H54 (cell line): ENCODE measurements around the gene FZD10.

Source experiments
- DNase-seq: peaks from one replicate; pipeline ENCODE4 v3.0.0; 2011; ENCODE audit warnings: low spot score, mixed read lengths; ENCODE audit not compliant: insufficient read length
- FAIRE-seq: peaks from 3 replicates; lab custom pipeline; 2011; peaks lifted over from hg19 to GRCh38; lab: Jason Lieb, UNC
- POLR2A ChIP-seq: IDR thresholded peaks from 2 replicates; pipeline ENCODE4 v1.6.1; 2011; ENCODE audit warnings: low read depth, mild to moderate bottlenecking, low read length

FZD10 gene

GRCh38 chr12:130162267-130162666, at the start of gene FZD10:
TSS of gene FZD10 (plus strand) at chr12:130162464. CDS start at chr12:130162943, 479 bp downstream.
- no peak for TF ChIP-seq POLR2A
- FAIRE-seq: no peak

GRCh38 chr12:130114952-130115351, 47.3 kb upstream of the FZD10 start:
- FAIRE-seq: no peak
- no peak for TF ChIP-seq POLR2A
- DNase-seq: no peak

More at GRCh38 chr12:130162267-130162666, at the start of gene FZD10:
- DNase-seq: no peak

- FAIRE-seq (no peak), DNase-seq (no peak)
- no peak for TF ChIP-seq POLR2A
Observed at GRCh38 chr12:130115646-130116045, 46.6 kb upstream of the FZD10 start.

GRCh38 chr12:130116791-130117190, 45.5 kb upstream of the FZD10 start:
- FAIRE-seq (no peak), DNase-seq (no peak)
- no peak for TF ChIP-seq POLR2A

- FAIRE-seq (no peak), DNase-seq (no peak)
Observed at GRCh38 chr12:130117233-130117632, 45.0 kb upstream of the FZD10 start.

GRCh38 chr12:130117701-130118100, 44.6 kb upstream of the FZD10 start:
- FAIRE-seq (no peak), DNase-seq (no peak)
- TF ChIP-seq POLR2A: no peak

More at GRCh38 chr12:130117233-130117632, 45.0 kb upstream of the FZD10 start:
- no peak for TF ChIP-seq POLR2A

GRCh38 chr12:130118181-130118580, 44.1 kb upstream of the FZD10 start:
- FAIRE-seq: no peak
- no peak for TF ChIP-seq POLR2A
- DNase-seq: no peak

GRCh38 chr12:130119241-130119861, 42.9 kb upstream of the FZD10 start:
- DNase-seq: no peak
- FAIRE-seq: no peak

GRCh38 chr12:130120012-130120805, 42.1 kb upstream of the FZD10 start:
- DNase-seq (no peak), FAIRE-seq (no peak)
- TF ChIP-seq POLR2A: no peak

More at GRCh38 chr12:130119241-130119861, 42.9 kb upstream of the FZD10 start:
- no peak for TF ChIP-seq POLR2A

GRCh38 chr12:130121226-130122000, 40.9 kb upstream of the FZD10 start:
- TF ChIP-seq POLR2A: no peak
- DNase-seq (no peak), FAIRE-seq (no peak)

GRCh38 chr12:130122356-130122755, 39.9 kb upstream of the FZD10 start:
- FAIRE-seq (no peak), DNase-seq (no peak)
- TF ChIP-seq POLR2A: no peak

- TF ChIP-seq POLR2A: no peak
- no peak for FAIRE-seq
- DNase-seq: no peak
Observed at GRCh38 chr12:130124106-130124505, 38.2 kb upstream of the FZD10 start.

GRCh38 chr12:130124605-130125244, 37.5 kb upstream of the FZD10 start:
- no peak for TF ChIP-seq POLR2A
- FAIRE-seq (no peak), DNase-seq (no peak)
